TTC549 (cell line): ENCODE data around the gene RNH1.
"Not testable (repeated sequence)": the region's sequence is repeated elsewhere in the genome, so short reads cannot be mapped to it uniquely, and the experiment has no call there.

ENCODE experiments used
- FAIRE-seq: peaks from 2 replicates; lab custom pipeline; 2012; peaks lifted over from hg19 to GRCh38; lab: Jason Lieb, UNC

Gene RNH1

GRCh38 chr11:476416-476815 lies 30.6 kb downstream of the RNH1 start:
- FAIRE-seq: no peak

- FAIRE-seq: no peak
Observed at GRCh38 chr11:475941-476340, 31.1 kb downstream of the RNH1 start.

GRCh38 chr11:474914-475506 lies 32.0 kb downstream of the RNH1 start:
- FAIRE-seq: no peak

GRCh38 chr11:473962-474785 lies 32.9 kb downstream of the RNH1 start:
- no peak for FAIRE-seq

GRCh38 chr11:473415-473814 lies 33.6 kb downstream of the RNH1 start:
- FAIRE-seq: no peak

GRCh38 chr11:472816-473215 lies 34.2 kb downstream of the RNH1 start:
- FAIRE-seq: no peak

- no peak for FAIRE-seq
Observed at GRCh38 chr11:472272-472671, 34.8 kb downstream of the RNH1 start.

- FAIRE-seq: no peak
Observed at GRCh38 chr11:471468-472145, 35.4 kb downstream of the RNH1 start.

GRCh38 chr11:469684-470560 lies 37.1 kb downstream of the RNH1 start:
- FAIRE-seq: no peak

GRCh38 chr11:469026-469683 lies 37.9 kb downstream of the RNH1 start:
- FAIRE-seq: not testable (repeated sequence)

- FAIRE-seq: no peak
Observed at GRCh38 chr11:468493-468892, 38.5 kb downstream of the RNH1 start.

- no peak for FAIRE-seq
Observed at GRCh38 chr11:468036-468435, 39.0 kb downstream of the RNH1 start.

- no peak for FAIRE-seq
Observed at GRCh38 chr11:465896-466530, 41.0 kb downstream of the RNH1 start.

GRCh38 chr11:464316-464715 lies 42.7 kb downstream of the RNH1 start:
- no peak for FAIRE-seq

- no peak for FAIRE-seq
Observed at GRCh38 chr11:462107-462890, 44.7 kb downstream of the RNH1 start.

GRCh38 chr11:461626-462025 lies 45.4 kb downstream of the RNH1 start:
- no peak for FAIRE-seq

GRCh38 chr11:460331-461199 lies 46.5 kb downstream of the RNH1 start:
- no peak for FAIRE-seq

- no peak for FAIRE-seq
Observed at GRCh38 chr11:459511-460220, 47.4 kb downstream of the RNH1 start.
